GM21717 (cell line): Measurements from ENCODE around the gene ANP32A.
"Not testable (repeated sequence)": the region's sequence is repeated elsewhere in the genome, so short reads cannot be mapped to it uniquely, and the experiment has no call there.

Source experiments
- ATAC-seq: cut with Tn5 transposase; IDR thresholded peaks from one replicate; pipeline ENCODE4 v1.9.1; 2021; ENCODE audit warnings: mild to moderate bottlenecking, moderate library complexity; ENCODE audit not compliant: unreplicated experiment

ANP32A gene

GRCh38 chr15:68820295-68821189, at the start of gene ANP32A:
Gene ANP32A, minus strand, starts transcription at chr15:68820895. Its CDS starts 144 bp downstream, at chr15:68820751.
- peak; percentile 58 for ATAC-seq

DNA sequence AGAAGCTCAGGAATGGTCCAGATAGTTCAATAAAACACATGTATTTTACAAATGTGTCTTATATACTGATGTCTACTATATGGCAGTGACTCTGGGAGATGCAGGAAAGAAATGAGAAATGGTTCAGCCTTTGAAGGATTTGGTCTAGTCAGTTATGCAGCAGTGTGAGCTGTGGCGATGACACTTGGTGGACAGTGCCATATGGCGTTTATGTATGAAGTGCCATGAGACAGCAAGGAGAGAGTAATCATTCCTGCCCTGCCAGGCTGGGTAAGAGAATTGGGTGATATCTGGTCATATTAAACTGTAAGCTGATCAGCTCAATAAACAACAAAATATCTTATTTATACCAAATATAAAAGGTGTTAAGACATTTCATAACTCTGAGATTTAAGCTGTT, 47.6 kb upstream of the ANP32A start:
- ATAC-seq, result no peak

DNA sequence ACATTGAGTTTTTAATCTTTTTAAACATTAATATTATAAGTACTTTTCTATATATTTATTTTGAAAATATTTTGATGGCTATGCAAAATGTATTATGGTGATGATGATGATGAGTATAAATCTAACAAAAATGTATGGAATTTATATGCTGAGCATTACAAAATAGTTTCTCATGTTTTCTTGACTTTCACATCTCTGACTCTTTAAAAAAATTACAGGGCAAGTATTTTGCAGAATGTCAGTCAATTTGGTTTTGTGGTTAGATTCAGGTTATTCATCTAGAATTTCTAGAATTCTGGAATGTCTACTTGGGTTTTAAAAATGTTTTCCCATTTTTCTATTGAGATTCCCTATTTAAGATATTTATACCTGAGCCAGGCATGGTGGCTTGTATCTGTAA, 41.7 kb upstream of the ANP32A start:
- ATAC-seq, result no peak

DNA sequence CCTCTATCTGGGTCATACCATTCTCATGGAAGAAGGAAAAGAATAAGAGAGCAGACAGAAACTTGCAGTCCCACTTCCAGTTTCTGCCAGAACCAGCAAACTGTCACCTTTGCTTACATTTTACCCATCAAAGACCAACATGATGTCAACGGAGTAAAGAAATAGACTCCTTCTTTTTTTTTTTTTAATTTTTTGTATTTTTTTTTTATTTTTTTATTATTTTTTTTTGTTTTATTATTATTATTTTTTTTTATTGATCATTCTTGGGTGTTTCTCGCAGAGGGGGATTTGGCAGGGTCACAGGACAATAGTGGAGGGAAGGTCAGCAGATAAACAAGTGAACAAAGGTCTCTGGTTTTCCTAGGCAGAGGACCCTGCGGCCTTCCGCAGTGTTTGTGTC, 38.0 kb upstream of the ANP32A start:
- not testable (repeated sequence) for ATAC-seq

GRCh38 chr15:68857443-68857842, 36.7 kb upstream of the ANP32A start:
- not testable (repeated sequence) for ATAC-seq

GRCh38 chr15:68852461-68852860, 31.8 kb upstream of the ANP32A start:
- no peak for ATAC-seq

DNA sequence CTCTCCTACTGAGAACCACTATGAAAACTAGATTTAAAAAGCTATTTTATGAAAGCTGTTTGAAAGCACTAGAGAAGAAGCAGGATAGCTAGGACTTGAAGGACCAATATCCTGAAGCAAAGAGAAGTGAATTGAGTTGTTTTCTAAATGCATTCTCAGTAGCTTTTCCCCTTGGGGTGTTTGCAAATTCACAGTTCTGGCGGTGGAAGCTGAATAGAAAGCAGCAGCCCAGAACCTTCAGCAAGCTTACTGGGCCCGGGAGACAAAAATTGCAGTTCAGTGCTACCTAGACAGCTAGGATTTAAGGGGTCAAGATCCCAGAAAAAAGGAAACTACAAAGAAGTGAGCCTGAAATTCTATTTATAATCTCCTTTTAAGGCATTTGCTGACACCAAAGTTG, 31.3 kb upstream of the ANP32A start:
- no peak for ATAC-seq

DNA sequence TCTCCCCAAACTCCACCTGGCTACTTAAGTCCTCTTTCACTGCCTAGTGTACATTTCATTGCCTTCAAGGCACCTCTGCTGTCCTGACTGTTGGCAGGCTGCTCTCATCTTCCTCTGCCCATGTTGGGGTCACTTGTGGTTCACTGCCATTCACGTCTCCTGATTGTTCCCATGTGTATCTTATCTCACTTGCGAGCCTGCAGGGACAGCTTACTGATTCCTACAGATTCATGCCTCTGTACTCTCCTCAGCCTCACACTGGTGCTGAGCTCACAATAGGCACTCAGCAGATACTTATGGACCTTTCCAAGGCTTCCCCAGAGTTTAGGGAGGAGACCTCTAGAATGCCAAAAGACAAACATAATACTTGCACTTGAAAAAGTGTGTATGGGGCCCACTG, 28.8 kb upstream of the ANP32A start:
- ATAC-seq, result no peak

GRCh38 chr15:68846851-68847439, 26.2 kb upstream of the ANP32A start:
- ATAC-seq, result no peak

DNA sequence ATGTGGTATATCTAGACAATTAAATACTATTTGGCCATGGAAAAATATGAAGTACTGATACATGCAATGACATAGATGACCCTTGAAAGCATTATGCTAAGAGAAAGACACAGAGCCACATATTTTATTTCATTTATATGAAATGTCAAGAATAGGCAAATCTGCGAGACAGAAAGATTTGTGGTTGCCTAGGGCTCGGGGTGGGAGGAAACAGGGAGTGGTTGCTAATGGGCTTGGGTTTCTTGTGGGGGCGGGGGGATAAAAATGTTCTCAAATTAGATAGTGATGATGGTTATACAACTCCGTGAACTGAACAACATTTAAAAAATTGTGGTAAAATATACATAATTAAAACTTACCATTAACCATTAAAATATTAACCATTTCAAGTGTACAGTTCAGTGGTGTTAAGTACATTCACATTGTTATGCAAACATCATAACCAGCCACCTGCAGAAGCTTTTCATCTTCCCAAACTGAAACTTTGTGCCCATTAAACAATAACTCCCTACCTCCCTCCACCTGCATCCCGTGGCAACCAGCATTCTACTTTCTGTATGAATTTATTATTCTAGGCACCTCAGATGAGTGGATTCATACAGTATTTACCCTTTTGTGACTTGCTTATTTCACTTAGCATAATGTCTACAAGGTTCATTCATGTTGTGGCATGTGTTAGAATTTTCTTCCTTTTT, 24.3 kb upstream of the ANP32A start:
- ATAC-seq, result no peak

- ATAC-seq, result no peak
These were observed 23.0 kb upstream of the ANP32A start for GRCh38 chr15:68843425-68844311.

DNA sequence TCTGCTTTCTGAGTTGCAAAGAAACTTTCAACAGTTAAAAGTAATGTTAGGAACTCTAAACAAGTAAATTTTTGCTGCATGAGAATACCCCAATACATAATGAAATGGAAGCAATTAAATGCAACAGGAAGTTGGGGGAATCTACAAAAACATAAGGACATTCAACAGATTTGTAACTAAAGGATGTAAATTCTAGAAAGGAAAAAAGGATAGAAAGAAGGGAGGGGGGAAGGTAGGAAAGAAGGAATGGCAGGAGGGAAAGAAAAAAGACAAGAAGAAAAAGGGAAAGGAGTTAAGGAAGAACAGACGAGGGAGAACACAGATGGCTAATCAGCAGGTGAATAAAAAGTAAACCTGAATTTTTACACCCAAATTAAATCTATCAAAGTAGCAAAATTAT, 22.3 kb upstream of the ANP32A start:
- ATAC-seq, result no peak

- ATAC-seq, result no peak
These were observed 13.7 kb upstream of the ANP32A start for GRCh38 chr15:68834346-68834745.

- no peak for ATAC-seq
These were observed 13.1 kb upstream of the ANP32A start for GRCh38 chr15:68833700-68834331.

DNA sequence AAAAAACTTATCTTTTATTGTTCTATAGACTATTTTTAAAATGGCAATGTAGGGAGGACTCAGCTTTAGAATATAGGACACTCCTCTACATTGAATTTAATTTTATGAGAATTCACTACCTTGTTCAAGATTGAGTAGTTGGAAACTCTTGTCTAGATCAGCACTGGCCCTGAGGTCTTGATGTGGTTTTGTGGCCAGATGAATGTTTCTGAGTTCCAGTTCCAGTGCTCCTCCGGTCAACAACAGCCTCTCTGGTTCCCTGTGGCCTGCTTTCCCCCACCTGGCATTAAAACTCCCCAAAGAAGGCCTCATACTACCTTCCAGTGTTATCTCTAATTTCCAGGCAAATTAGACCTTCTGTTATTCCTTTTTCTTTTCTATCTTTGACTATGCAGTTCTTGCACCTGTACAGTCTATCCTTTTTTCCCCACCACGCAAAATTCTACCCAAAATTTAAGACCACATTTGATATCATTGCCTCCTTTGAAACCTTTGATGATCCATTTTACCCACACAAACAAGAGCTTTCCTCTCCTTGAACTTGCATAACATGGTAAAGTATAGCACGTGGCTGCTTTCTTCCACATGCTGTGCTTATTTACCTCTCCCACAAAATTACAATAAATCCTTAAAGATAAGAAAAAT, 9.6 kb upstream of the ANP32A start:
- ATAC-seq, result no peak

DNA sequence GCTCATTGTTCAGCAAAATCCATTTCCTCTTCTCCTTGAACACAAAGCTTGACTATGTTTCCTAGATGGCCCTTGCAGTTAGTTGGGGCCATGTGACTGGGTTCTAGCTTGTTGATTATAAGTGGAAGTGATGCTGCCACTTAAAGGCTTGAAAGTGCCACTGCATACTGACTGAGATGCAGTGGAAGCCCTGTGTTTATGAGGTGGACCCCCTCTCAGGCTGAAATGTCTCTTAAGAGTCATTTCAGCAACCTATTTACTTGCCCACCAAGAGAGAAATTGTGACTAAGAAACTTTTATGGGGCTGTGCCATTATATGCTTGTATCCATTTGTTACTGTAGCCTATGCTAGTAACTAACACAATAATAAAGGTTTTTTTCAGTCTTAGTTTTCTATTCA, 8.4 kb upstream of the ANP32A start:
- no peak for ATAC-seq

DNA sequence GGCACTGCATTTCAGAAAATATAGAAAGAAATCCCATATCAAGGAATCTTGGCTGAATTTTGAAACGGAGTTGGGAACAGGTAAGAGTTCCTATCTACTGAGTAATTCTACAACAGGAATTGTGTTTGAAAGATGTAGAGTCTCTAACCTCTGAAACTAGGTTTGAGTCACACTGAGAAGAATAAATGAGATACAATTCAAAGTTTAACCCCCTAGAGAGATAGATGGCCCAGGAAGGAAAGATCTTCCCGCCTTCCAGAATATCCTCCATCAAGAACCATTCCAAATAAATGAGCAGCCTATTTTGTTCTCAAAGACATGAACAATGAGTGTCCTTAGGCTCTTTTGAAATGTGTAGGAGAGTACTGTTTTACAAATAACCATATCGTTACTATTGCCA, 2.9 kb upstream of the ANP32A start:
- ATAC-seq, result no peak

GRCh38 chr15:68822818-68823217, 2.1 kb upstream of the ANP32A start:
- no peak for ATAC-seq

- no peak for ATAC-seq
These were observed 1.2 kb upstream of the ANP32A start for GRCh38 chr15:68821841-68822381.
